Activated naive CD8-positive, alpha-beta T cell treated with anti-CD3 and anti-CD28 coated beads, Interleukin-2, amount 50 U/mL, for 16 hours (primary cell): ENCODE results near the gene KRT85.
"Not testable (repeated sequence)": the region's sequence is repeated elsewhere in the genome, so short reads cannot be mapped to it uniquely, and the experiment has no call there.

ENCODE experiments used
- DNase-seq: peaks from one replicate; pipeline ENCODE4 v3.0.0-alpha.2; 2020; ENCODE audit warnings: low read depth, low spot score

KRT85 gene

GRCh38 chr12:52324153-52324444 is 43.2 kb downstream of the KRT85 start:
- DNase-seq = no peak

DNA sequence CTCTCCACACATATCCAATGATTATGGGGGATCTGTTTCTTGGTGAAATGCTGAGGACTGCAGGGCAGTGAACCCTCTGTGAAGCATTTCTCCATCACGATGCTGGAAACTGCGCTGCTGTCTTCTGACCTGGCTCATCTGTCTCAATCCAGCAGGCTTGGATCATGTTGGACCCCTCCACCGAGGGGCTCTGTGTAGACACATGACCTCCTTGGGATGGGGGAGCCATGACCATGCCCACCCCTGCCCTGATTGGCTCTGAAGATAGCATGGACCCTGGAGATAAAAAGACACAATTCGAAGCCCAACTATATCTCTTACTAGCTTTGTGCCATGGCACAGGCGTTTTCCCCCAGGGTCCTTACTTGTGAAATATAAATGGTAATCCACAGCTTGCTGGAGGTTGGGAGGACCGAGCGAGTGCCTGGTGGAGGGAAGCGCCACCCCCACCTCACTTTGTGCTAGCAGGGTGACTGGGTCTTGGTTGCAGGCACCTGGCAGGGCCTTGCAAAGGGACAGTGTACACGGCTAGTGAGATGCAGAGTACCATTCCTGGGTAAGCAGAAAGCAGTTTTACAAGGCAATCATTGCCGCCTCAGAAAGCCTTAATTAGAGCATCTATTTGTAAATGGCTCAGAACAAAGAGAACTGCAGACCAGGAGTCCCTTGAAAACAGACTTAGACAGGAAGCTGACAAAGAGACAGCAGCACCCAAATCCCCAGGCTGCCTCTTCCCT is 43.7 kb downstream of the KRT85 start:
- no peak for DNase-seq

- DNase-seq = no peak
Measured at GRCh38 chr12:52323001-52323400, 44.3 kb downstream of the KRT85 start.

DNA sequence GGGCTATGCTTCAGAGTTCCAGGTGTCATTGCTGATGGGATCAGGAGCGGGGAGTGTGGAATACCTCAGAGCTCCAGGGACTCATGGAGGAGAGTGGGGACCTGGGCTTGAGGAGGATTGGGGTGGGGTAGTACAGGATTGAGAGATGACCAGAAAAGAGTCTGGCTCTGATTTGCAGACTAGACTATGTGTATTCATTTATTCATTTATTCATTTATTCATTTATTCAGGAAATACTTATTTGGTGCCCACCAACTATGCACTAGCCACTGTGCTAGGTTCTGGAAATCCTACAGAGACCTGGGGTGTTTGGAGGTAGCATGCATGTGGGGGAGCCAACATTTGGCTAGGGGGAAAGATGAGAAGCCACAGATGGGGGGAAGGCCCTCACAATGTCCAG is 45.2 kb downstream of the KRT85 start:
- no peak for DNase-seq

- DNase-seq = no peak
Measured at GRCh38 chr12:52321418-52321817, 45.9 kb downstream of the KRT85 start.

GRCh38 chr12:52320784-52321400 is 46.4 kb downstream of the KRT85 start, which contains the start of gene KRT83:
Gene KRT83 (minus strand): TSS chr12:52321398. CDS start chr12:52321335, 63 bp downstream.
- no peak for DNase-seq

DNA sequence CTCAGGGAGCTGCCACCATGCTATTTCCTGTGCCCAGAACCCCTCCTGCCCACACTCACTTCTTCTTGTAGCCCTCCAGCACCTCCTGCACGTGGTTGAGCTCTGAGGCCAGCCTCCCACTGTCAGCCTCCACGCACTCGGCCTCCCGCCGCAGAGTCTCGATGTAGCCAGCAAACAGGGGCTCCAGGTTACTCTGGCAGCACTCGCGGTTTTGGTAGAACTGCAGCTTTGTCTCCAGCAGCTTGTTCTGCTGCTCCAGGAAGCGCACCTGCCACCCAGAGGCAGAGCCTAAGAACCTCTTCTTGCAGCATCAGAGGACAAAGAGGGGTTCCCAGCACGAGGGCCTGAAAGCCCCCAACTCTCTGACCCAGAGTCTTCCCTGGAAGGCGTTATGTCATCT is 48.2 kb downstream of the KRT85 start:
- no peak for DNase-seq

- no peak for DNase-seq
Measured at GRCh38 chr12:52318241-52318990, 48.9 kb downstream of the KRT85 start.

GRCh38 chr12:52317468-52318052 is 49.7 kb downstream of the KRT85 start:
- no peak for DNase-seq

DNA sequence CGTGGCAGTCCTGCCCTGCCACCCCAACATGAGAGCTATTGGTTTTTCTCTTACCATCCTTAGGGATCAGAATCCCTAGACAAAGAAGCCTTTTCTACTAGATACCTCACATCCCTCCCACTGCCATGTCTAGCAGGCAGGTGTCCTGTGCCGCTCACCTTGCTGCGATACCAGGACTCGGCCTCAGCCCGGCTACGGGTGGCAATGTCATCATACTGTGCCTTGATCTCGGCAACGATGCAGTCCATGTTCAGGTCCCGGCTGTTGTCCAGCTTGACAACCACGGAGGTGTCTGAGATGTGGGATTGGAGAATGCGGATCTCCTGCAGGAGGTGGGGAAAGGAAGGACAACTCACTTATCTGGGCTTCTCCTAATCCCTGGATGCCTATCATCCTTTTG is 50.6 kb downstream of the KRT85 start:
- no peak for DNase-seq

- no peak for DNase-seq
Measured at GRCh38 chr12:52316290-52316689, 51.0 kb downstream of the KRT85 start.

GRCh38 chr12:52315721-52316120 is 51.6 kb downstream of the KRT85 start:
- not testable (repeated sequence) for DNase-seq

DNA sequence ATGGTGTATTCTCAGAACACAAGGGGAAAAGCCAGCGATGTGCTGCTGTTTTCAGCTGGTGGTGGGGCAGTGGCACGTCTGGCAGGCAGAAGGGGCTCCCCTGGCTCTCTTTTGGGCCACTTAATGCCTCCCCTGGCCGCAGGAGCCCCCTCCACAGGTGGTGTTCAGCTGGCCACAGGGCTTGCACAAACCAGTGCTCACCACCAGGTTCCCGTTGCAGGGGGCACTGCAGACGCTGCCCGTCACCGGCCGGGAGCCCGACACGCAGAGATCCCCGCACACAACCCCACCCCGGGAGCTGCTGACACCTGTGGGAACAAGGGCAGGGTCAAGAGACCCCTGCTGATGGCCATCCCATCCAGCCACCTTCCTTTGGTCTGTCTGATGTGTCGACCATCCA is 52.8 kb downstream of the KRT85 start:
- DNase-seq = no peak

- DNase-seq = no peak
Measured at GRCh38 chr12:52313926-52314325, 53.4 kb downstream of the KRT85 start.

- no peak for DNase-seq
Measured at GRCh38 chr12:52313461-52313860, 53.8 kb downstream of the KRT85 start.

GRCh38 chr12:52312086-52312485 is 55.2 kb downstream of the KRT85 start:
- DNase-seq = no peak

DNA sequence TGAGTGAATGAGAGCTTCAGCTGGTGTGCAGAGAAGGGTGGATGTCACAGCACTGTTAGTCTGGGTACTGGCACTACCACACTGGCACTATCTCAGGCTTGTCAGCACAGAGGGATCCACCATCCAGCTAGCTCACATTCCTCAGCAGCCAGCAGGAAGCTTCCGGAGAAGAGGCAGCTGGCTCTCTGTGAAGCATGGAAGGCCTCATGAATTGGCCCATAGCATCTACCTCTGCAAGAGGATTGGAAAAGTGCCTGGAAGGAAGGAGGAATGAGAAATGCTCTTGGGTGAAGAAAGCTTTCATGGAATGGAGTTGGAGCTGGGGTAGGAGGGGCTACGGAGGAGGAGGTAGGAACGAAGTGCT is 56.0 kb downstream of the KRT85 start:
- no peak for DNase-seq

DNA sequence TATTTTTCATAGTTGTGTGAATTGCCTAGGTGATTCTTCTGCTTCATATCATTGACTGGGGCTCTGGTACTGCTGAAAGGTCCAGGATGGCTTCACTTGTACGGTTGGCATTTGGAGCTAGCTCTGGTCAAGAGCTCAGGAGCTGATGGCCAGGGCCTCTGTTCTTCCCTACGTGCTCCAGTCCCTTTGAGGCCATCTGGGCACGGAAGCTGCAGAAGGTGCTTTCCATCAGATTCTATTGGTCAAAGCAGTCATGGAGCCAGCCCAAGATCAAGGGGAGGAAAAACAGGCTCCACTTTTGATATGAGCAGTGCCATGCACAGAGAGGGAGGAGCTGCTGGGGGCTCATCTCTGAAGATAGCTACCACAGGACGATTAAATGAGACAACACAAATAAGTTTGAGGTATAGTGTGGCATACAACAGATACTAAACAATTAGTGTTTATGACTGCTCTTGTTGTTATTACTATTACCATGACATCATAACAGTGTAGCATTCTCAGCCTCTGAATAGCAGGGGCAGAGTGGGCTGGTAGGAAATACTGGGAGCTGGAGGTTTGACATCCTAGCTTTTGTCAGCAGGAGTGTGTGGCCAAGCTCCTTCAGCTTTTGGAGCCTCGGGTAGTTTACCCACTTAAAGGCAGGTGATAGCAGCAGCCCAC is 56.5 kb downstream of the KRT85 start:
- no peak for DNase-seq
